CD4-positive, alpha-beta memory T cell (primary cell): Measurements from ENCODE around the gene ETNK2. TPM values are rescaled to one million over a fixed set of nuclear protein-coding genes. Genes with fewer than 3 reads are reported as not detected.
A peak's percentile ranks its signal among the peaks of the same experiment; 100 is the strongest.

Experiments
- CTCF ChIA-PET: fragments of 350-600 bp; sonication (Branson Sonifier 250); formaldehyde crosslinking; loops from one replicate; lab custom pipeline; 2021; ENCODE audit warnings: inconsistent platforms; ENCODE audit not compliant: partially characterized antibody; lab: Charles Lee
- POLR2A ChIA-PET: fragments of 350-600 bp; sonication (Branson Sonifier 250); formaldehyde crosslinking; loops from one replicate; lab custom pipeline; 2021; ENCODE audit not compliant: partially characterized antibody; lab: Charles Lee
- DNase-seq, 5 donors: peaks; one replicate each; pipeline versions ENCODE4 v3.0.0 to v3.0.0-alpha.2; 2020 to 2022; ENCODE audit warnings: mixed read lengths in 1 of 5
- H3K27ac ChIP-seq: one replicate; pipeline ENCODE4 v1.7.0; 2013; ENCODE audit warnings: low read depth, low read length
- H3K27me3 ChIP-seq: 2 replicates; pipeline ENCODE4 v1.7.0; 2013; ENCODE audit warnings: mild to moderate bottlenecking, low read length, moderate library complexity; ENCODE audit not compliant: insufficient read depth
- H3K36me3 ChIP-seq: 2 replicates; pipeline ENCODE4 v1.7.0; 2013; ENCODE audit warnings: mild to moderate bottlenecking, low read length, moderate library complexity; ENCODE audit not compliant: insufficient read depth
- H3K4me1 ChIP-seq: 2 replicates; pipeline ENCODE4 v1.7.0; 2013; ENCODE audit warnings: mild to moderate bottlenecking, low read length, moderate library complexity; ENCODE audit not compliant: insufficient read depth
- H3K4me3 ChIP-seq, 2 donors: one replicate each; pipeline ENCODE4 v1.7.0; 2013; ENCODE audit warnings: low read length in 2 of 2, mild to moderate bottlenecking in 1 of 2
- H3K9me3 ChIP-seq, 2 donors: one replicate each; pipeline ENCODE4 v1.7.0; 2013; ENCODE audit warnings: low read length in 2 of 2, control low read depth in 1 of 2; ENCODE audit not compliant: control insufficient read depth in 1 of 2
- H3K27ac Mint-ChIP-seq, 7 donors: one replicate each; pipeline ENCODE4 v1.8.0; 2020 to 2021; ENCODE audit warnings: mixed read lengths in 7 of 7, mild to moderate bottlenecking in 6 of 7, inconsistent platforms in 3 of 7, moderate library complexity in 3 of 7
- H3K27me3 Mint-ChIP-seq, 2 donors: one replicate each; pipeline ENCODE4 v1.8.0; 2020 to 2021; ENCODE audit warnings: mixed read lengths in 2 of 2
- H3K36me3 Mint-ChIP-seq, 2 donors: one replicate each; pipeline ENCODE4 v1.8.0; 2020 to 2021; ENCODE audit warnings: mixed read lengths in 2 of 2, inconsistent platforms in 1 of 2, mild to moderate bottlenecking in 1 of 2
- H3K4me1 Mint-ChIP-seq, 4 donors: one replicate each; pipeline ENCODE4 v1.8.0; 2020 to 2021; ENCODE audit warnings: mixed read lengths in 4 of 4, mild to moderate bottlenecking in 1 of 4
- H3K4me3 Mint-ChIP-seq, 8 donors: one replicate each; pipeline ENCODE4 v1.8.0; 2020 to 2021; ENCODE audit warnings: mixed read lengths in 8 of 8, mild to moderate bottlenecking in 7 of 8, moderate library complexity in 6 of 8, inconsistent platforms in 3 of 8
- H3K9me3 Mint-ChIP-seq, 8 donors: one replicate each; pipeline ENCODE4 v1.8.0; 2020 to 2021; ENCODE audit warnings: mixed read lengths in 8 of 8, mild to moderate bottlenecking in 5 of 8, inconsistent platforms in 3 of 8, moderate library complexity in 1 of 8
- intact Hi-C: fragments of 100-400 bp; cut with micrococcal nuclease; formaldehyde crosslinking; loops from one replicate; pipeline ENCODE4 v1.15.1; 2023
- polyA plus RNA-seq, 2 donors: library from polyadenylated mRNA; unstranded; fragments of 300-500 nt; fragmentation: Illumina TruSeq; gene quantifications; one replicate each; pipeline ENCODE4 v1.2.3, GENCODE V29; 2021
- total RNA-seq, 2 experiments: library from RNA; stranded (reverse); gene quantifications; one replicate each; pipeline ENCODE4 v1.2.3, GENCODE V29; 2021

ETNK2 gene
- total and polyA plus RNA-seq, 4 experiments from 2014 or later = 3.2 to 3.9 (median 3.5) TPM

DNA sequence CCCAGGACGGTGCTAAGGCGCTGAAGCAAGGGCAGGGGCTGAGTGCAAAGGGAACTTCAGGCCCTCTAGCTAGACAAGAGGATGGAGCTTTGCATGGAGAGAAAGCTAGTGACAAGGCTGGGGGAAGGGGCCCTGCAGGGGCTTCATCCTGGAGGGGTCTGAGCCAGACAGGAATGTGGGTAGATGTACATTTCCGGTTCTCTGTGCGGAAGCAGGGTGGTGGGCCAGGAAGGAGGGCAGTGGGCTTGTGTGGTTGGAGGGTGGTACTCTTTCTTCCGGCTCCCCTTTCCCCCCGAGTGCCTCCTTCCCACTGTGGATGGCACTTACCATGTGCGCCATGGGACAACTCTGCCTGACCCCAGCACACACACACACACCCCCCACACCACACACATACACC is 42.9 kb upstream of the ETNK2 start:
- H3K9me3 Mint-ChIP-seq = no peaks in the 10 kb centered on the region
- ChIA-PET POLR2A (no interaction called here), CTCF (interaction anchor here (1.0 kb wide), 1 partner anchor 168 kb away, joined by 3 read pairs; no protein-coding TSS in a partner anchor)
- Histone ChIP-seq H3K9me3 (no peaks in the 10 kb centered on the region), H3K27me3 (no peaks in the 10 kb centered on the region), H3K27ac (no peak overlapping the region), H3K4me1 (no peaks in the 10 kb centered on the region), H3K36me3 (no peaks in the 10 kb centered on the region), H3K4me3 (no peak overlapping the region)
- intact Hi-C loops = no loop called here
- H3K4me3 Mint-ChIP-seq = no peak overlapping the region
- peaks cover 8 to 35% (median 11%) of the 10 kb centered on the region in 4 donors for H3K4me1 Mint-ChIP-seq
- H3K27ac Mint-ChIP-seq = no peak overlapping the region
- DNase-seq = no peak
- peaks cover 13 to 26% of the 10 kb centered on the region in 2 donors for H3K27me3 Mint-ChIP-seq
- H3K36me3 Mint-ChIP-seq = no peaks in the 10 kb centered on the region

DNA sequence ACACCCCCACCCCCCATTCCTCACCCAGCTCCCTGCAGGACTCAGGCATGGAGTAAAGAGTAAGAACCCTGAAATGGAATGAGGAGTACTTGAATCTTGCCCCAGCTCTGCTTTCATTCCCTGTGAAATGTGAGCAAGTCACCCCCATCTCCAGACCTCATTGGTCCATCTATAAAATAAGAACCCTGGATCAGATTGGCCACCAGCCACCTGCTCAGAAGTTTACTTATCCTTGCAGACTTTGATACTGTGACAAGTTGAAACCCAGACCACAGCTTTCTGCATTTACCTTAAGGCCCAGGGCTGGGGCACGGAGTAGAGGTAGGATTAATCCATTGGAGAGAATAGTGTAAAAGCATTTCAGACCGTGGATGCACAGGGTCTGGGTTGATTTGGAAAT is 42.2 kb upstream of the ETNK2 start:
- Histone ChIP-seq H3K27me3 (no peaks in the 10 kb centered on the region), H3K36me3 (no peaks in the 10 kb centered on the region), H3K9me3 (no peaks in the 10 kb centered on the region), H3K4me3 (no peak overlapping the region), H3K27ac (no peak overlapping the region), H3K4me1 (peaks cover 4% of the 10 kb centered on the region)
- intact Hi-C loops = no loop called here
- POLR2A ChIA-PET = no interaction called here
- no peak overlapping the region for H3K4me3 Mint-ChIP-seq
- peaks cover 16 to 32% of the 10 kb centered on the region in 2 donors for H3K27me3 Mint-ChIP-seq
- H3K36me3 Mint-ChIP-seq = no peaks in the 10 kb centered on the region
- no peaks in the 10 kb centered on the region for H3K9me3 Mint-ChIP-seq
- CTCF ChIA-PET = interaction anchor here (1.0 kb wide), 1 partner anchor 168 kb away, joined by 3 read pairs; no protein-coding TSS in a partner anchor
- H3K27ac Mint-ChIP-seq = peak overlapping the region in 1 of 7 donors; percentile 31
- DNase-seq = no peak
- H3K4me1 Mint-ChIP-seq = peaks cover 12 to 41% (median 15%) of the 10 kb centered on the region in 4 donors

DNA sequence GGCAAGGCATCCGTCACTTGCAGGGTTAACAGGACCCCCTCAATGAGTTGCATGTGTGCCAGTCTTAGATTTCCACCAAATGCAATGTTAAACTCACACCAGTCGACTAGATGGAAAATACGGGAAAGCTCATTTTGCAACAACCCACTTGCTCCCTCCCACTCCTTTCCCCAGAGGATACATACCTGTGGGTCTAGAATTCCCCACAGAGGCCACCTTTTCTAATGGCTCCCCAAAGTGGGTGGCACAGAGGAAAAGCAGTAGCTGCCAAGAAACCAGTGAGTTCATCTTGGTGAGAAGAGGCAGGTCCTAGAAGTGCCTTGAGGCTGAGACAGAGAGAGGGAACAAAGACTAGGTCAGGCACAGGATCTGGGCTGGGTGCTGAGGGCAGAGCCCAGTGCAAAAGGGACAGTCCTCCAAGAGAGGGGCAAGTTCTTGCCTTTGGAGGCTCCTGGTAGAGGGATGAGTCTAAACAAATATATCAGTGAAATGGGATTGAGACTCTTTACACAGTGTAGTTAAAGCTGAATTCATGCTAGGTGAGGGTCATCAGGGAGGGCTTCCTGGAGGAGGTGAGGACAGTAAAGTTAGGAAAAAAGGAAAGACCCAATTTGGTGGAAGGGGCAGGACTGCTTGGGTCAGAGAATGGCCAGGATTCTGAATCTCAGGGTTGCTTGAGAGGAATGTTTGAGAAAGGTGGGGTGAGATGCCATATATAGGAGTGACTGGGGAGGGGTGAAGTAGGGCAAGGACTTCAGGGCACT is 40.9 kb upstream of the ETNK2 start:
- no peak overlapping the region for H3K4me3 ChIP-seq
- no peaks in the 10 kb centered on the region for H3K9me3 ChIP-seq
- Mint-ChIP-seq H3K36me3 (no peaks in the 10 kb centered on the region), H3K27me3 (peaks cover 22 to 38% of the 10 kb centered on the region in 2 donors), H3K27ac (no peak overlapping the region), H3K9me3 (no peaks in the 10 kb centered on the region), H3K4me1 (peaks cover 14 to 45% (median 20%) of the 10 kb centered on the region in 4 donors), H3K4me3 (no peak overlapping the region)
- ChIA-PET POLR2A (no interaction called here), CTCF (interaction anchor here (1.3 kb wide), 1 partner anchor 14 kb away, joined by 5 read pairs; no protein-coding TSS in a partner anchor)
- DNase-seq = no peak
- intact Hi-C loops = no loop called here
- H3K36me3 ChIP-seq = no peaks in the 10 kb centered on the region
- peaks cover 4% of the 10 kb centered on the region for H3K27me3 ChIP-seq
- H3K4me1 ChIP-seq = peaks cover 12% of the 10 kb centered on the region
- no peak overlapping the region for H3K27ac ChIP-seq

DNA sequence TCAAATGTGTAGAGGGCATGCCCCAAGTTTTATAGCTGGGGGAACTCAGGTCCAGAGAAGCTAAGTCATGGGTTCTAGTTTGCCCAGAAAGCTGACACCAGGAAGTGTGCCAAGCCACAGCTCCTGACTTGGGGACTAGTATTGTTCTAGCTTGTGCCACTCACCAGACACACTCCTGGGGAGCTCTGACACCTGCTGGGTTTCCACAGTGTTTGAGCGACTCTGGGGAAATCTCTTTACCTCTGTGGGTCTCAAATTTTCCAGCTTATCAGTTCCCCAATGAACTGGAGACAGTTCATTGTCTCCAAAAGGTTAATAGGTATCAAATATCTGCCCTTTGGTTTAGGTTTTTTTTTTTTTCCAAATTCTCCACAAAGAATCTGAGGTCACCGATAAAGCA is 40.2 kb upstream of the ETNK2 start:
- Mint-ChIP-seq H3K27me3 (peaks cover 27 to 45% of the 10 kb centered on the region in 2 donors), H3K4me3 (no peak overlapping the region), H3K4me1 (peaks cover 14 to 45% (median 20%) of the 10 kb centered on the region in 4 donors), H3K36me3 (no peaks in the 10 kb centered on the region), H3K27ac (no peak overlapping the region), H3K9me3 (no peaks in the 10 kb centered on the region)
- ChIA-PET CTCF (interaction anchor here (1.3 kb wide), 1 partner anchor 15 kb away, joined by 5 read pairs; no protein-coding TSS in a partner anchor), POLR2A (no interaction called here)
- Histone ChIP-seq H3K27ac (no peak overlapping the region), H3K27me3 (peaks cover 6% of the 10 kb centered on the region), H3K9me3 (no peaks in the 10 kb centered on the region), H3K4me3 (no peak overlapping the region), H3K4me1 (peaks cover 12% of the 10 kb centered on the region), H3K36me3 (no peaks in the 10 kb centered on the region)
- no peak for DNase-seq
- intact Hi-C loops = no loop called here

DNA sequence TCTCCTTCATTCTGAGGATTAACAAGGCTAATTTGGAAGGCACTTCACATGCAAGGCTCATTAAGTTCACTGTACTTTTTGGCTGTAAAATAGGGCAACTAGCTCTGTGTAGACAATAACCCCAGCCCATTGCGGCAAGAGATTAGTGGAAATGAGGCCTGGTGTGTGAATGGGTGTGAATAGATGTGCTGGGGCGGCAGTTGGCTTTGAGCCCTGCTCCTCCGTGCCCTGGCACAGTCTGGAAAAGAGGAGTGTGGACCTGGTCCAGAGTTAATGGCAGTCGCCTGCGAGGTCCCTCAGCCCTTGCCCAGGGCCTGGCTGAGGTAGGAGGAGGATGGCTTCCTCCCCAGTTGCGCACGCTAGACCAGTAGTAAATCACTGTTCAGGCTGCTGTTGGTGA is 39.6 kb upstream of the ETNK2 start:
- H3K4me1 Mint-ChIP-seq = peaks cover 14 to 45% (median 20%) of the 10 kb centered on the region in 4 donors
- H3K9me3 Mint-ChIP-seq = no peaks in the 10 kb centered on the region
- Histone ChIP-seq H3K27me3 (peaks cover 6% of the 10 kb centered on the region), H3K4me3 (no peak overlapping the region), H3K27ac (no peak overlapping the region), H3K4me1 (peaks cover 12% of the 10 kb centered on the region), H3K36me3 (no peaks in the 10 kb centered on the region), H3K9me3 (no peaks in the 10 kb centered on the region)
- ChIA-PET CTCF (interaction anchor here (1.0 to 1.1 kb wide), 2 partner anchors 7 to 16 kb away, joined by 3 to 6 read pairs; no protein-coding TSS in a partner anchor), POLR2A (no interaction called here)
- no peaks in the 10 kb centered on the region for H3K36me3 Mint-ChIP-seq
- no peak for DNase-seq
- peaks cover 29 to 51% of the 10 kb centered on the region in 2 donors for H3K27me3 Mint-ChIP-seq
- no peak overlapping the region for H3K4me3 Mint-ChIP-seq
- intact Hi-C loops = no loop called here
- peak overlapping the region in 1 of 7 donors; percentile 77 for H3K27ac Mint-ChIP-seq

DNA sequence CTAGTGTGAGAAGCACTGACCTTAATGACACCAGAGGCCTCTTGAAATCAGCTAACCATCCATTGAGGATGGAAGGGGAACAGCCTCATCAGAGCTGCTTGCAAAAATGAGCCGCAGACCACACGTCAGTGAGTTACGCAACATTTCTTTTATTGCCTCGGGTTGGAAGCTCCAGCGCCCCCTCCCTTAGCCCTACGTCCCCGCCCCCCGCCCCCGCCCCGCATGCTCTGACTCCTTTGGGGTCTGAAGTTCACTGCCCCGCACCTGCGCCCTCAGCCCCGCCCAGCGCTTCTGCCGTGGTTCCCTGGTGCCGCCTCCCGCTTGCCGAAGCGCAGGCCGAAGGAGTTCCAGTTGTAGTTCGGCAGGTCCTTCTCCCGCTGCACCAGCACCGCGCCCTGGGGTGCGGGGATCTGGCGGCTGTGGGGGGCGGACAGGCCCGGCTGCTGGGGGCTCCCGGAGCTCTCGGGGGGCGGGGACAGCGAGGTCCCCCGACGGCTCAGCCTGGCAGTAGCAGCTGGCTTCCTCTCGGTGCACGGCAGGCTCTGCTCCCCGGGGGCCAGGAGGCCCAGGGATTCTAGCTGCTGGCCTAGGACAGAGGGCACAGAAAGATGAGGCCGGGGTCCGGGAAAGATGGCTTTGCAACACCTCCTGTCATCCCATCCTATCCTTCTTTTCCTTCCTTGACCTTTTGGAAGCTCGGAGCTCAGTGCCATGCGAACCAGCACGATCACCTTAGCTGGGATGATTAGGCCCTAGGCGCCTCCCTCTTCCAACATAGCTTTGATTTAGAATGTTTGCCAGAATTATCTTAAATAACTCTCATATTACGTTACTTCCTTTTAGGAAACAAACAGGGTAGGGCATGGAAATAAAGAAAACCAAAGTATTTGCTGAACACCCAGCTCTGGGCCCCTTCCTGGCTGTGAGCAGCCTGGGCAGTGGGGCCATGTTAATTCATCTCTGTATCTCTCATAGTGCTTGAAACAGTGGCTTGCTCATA is 38.7 kb upstream of the ETNK2 start:
- peak overlapping the region in 5 of 8 donors; percentile 36 to 71 (median 47) for H3K4me3 Mint-ChIP-seq
- peaks cover 29 to 53% of the 10 kb centered on the region in 2 donors for H3K27me3 Mint-ChIP-seq

More for the DNA sequence above, 38.7 kb upstream of the ETNK2 start:
- Histone ChIP-seq H3K27ac (no peak overlapping the region), H3K27me3 (peaks cover 11% of the 10 kb centered on the region), H3K9me3 (no peaks in the 10 kb centered on the region), H3K36me3 (no peaks in the 10 kb centered on the region), H3K4me3 (no peak overlapping the region), H3K4me1 (peaks cover 12% of the 10 kb centered on the region)
- intact Hi-C loops = no loop called here
- H3K9me3 Mint-ChIP-seq = no peaks in the 10 kb centered on the region
- ChIA-PET CTCF (interaction anchor here (1.0 to 1.2 kb wide), 3 partner anchors 8 to 25 kb away, joined by 3 to 6 read pairs (median 3); partner anchors contain the start of gene REN), POLR2A (interaction anchor here (1.2 kb wide), 1 partner anchor 8 kb away, joined by 4 read pairs; no protein-coding TSS in a partner anchor)
- no peaks in the 10 kb centered on the region for H3K36me3 Mint-ChIP-seq
- peaks cover 14 to 44% (median 20%) of the 10 kb centered on the region in 4 donors for H3K4me1 Mint-ChIP-seq
- DNase-seq = peak in 2 of 5 donors; percentile 4 to 64
- H3K27ac Mint-ChIP-seq = peak overlapping the region in 5 of 7 donors; percentile 30 to 82 (median 43)
